ENCODE results near the gene LHX3. TPM values are rescaled to one million over a fixed set of nuclear protein-coding genes. Genes with fewer than 3 reads are reported as not detected.

Gene LHX3
- polyA plus RNA-seq, 4 donors, result not detected

DNA sequence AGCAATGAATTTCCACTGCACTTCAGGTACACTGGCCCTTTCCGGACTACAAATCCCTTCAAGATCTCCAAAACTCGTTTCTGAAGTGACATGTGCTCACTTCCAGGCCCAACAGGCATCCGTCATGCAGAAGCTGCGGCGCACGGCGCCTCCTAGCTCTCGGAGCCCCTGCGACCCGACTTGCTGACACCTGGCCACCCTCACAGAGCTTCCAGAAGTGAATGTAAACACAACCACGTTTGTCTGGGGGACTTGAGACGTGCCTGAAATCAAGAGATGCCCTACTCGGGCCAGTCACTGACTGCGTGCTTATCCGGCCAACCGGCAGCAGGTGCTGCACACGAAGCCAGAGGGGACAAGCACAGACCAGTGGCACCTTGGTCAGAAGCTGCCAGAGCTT is 4.9 kb upstream of the LHX3 start:
- no peak for DNase-seq (ENCODE audit: low read depth in 4 of 4, low spot score in 3 of 4)

DNA sequence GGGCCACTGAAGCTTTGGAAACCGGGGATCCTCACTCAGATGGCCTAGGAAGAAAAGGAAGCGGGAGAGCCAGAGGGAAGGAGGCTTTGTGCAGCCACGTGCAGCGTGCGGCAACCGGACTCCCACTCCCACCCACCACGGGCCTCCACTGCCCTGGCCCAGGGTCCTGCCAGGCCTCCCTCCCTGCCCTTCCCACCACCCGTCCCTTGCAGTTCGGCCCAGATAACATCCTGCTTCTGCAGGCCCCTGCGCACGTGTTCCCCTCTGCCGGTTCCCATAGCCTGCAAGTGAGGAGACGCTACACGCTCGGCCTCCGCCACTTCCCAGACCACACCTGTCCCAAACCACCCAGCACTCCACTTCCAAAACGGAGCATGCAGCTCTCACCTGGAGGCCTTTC is 4.3 kb upstream of the LHX3 start:
- no peak for DNase-seq (ENCODE audit: low read depth in 4 of 4, low spot score in 3 of 4)

DNA sequence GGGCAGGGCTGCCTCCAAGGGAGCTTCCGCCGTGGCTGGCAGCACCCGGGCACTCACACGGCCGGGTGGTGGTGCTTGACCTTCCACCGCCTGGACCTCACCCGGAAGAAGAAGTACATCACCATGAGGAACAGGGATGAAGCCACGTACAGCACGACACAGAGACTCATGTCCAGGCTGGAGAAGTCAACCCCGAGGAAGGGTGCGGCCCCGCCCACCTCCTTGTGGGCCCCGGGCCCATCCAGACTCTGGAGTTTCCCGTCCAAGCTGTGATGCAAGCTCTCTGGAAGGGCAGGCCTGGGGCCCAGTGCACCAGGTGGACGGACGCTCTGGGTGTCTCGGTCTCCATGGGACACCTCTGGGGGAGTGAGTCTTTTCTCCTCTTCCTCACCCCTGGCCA is 3.7 kb upstream of the LHX3 start:
- DNase-seq (ENCODE audit: low read depth in 4 of 4, low spot score in 3 of 4), result no peak

DNA sequence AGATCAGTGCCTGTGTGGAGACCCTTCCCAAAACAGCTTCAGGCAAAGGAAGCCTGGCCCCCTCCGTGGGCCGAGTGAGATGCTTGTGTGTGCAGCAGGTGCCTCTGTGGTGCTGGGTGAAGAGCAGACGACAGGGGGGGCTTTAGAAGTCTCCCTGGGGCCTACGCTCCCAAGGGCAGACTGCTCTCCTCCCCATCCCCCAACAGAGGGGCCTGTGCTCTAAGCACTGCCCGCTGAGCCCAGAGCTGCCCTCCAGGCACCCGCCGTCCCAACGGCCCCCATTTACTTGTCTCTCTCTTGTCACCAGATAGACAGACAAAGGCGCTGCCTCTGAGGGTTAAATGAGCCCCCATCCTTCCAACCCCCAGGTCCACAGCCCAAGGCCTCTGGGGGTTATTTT is 2.7 kb upstream of the LHX3 start:
- no peak for DNase-seq (ENCODE audit: low read depth in 4 of 4, low spot score in 3 of 4)

DNA sequence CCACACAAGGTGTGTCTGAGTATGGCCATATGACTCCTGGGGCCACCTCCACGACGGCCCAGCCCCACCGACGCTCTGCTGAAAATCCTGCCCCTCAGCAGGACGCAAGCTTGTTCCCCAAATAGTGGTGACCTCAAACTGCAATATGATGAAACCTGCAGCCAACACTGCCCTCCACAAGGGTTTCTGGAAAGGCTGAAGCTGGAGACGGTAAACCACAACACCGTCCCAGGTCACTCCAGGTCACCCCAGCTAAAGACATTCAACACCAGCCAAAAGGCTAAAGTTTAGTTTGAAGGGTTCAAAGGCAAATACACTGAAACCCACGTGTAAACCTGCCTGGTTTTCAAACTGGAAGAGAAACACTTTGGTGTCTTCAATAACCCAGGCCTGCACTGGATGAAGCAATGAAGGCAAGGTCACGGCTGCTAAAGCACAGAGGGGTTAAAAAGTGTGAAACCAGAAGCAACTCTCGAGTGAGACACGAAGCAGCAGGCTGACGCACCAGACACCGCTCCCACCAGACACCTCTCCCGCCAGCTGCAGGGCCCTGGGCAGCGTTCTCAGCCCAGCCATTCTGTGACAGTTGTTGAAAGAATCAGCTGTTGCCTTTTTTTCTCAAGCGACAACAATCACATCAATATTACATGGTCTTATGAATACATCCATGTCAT is 1.8 kb upstream of the LHX3 start:
- DNase-seq (ENCODE audit: low read depth in 4 of 4, low spot score in 3 of 4), result no peak

DNA sequence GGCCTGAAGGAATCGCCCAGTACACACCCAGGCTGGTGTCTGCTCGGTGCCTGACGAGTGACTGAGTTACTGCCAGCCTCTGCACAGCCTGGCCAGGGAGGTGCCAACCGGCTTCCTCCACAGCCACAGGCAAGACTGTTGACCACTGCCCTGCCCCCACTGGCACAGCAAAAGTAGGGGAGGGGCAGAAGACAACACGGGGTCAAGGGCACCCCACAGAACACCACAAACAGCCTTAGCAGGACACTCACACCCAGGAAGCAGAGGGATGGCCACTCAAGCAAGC is 722 bp upstream of the LHX3 start:
- DNase-seq (ENCODE audit: low read depth in 4 of 4, low spot score in 3 of 4), result no peak

DNA sequence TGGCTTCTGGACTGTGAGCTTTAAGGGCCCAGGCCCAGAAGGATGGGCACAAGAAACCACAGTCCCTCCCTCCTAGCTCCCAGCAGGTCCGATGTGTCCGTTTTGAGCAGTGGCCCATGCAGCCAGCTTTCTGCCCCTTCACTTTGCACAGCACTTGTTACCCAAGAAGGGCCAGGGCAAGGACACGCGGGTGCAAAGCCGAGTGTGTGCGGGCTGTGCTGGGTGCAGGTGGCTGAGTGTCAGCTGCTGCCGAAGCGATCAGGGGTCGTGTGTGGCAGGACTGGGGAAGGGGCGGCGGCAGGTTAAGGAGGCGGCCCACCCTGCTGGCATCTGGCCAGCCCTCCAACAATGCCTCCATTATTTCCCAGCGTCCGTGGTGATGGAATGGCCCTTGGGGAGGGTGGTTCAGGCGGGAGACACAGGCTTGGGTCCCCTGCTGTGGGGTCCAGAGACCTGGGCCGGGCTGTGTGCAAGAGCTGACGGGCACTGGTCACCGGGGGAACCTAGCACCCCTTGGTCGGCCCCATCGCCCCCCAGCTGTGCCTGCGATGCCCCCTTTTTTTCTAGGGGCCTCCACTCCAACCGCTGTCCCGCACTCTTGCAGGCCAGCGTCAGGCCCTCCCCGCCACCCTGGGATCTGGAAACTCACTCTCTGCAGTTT is 653 bp downstream of the LHX3 start:
- no peak for DNase-seq (ENCODE audit: low read depth in 4 of 4, low spot score in 3 of 4)

DNA sequence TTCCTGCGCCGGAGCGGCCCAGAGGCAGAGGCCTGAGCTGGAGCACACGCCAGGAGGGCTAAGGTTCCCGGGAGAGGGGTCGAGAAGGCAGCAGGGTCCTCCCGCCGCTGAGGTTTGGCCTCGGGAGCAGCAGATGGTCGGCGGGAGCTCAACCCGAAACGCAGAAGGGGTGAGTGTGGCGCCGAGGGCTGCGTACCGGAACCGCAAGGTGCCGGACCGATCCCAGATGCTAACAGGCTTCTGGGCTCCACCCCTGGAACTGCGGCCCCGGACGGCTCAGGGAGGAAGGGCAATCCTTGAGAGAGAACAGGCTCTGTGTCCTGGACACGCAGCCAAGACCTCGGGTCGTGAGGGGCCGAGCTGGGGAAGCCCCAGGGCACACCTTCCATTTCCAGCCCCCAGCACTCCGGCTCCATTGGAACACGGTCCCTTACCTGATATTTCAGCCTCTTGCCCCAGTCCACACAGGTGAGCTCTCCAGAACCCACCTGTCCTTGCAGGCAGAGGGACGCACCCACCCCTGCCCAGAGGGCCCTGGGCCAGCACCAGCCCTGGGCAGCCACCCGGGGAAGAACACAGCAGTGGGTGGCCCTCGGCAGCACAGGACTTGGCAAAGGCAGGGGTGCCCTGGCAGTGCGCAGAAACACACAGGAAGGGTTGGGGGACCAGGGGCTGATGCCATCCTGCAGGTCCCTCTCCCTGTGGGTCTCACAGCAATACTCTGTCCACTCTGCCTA is 1.4 kb downstream of the LHX3 start:
- DNase-seq (ENCODE audit: low read depth in 4 of 4, low spot score in 3 of 4), result no peak

DNA sequence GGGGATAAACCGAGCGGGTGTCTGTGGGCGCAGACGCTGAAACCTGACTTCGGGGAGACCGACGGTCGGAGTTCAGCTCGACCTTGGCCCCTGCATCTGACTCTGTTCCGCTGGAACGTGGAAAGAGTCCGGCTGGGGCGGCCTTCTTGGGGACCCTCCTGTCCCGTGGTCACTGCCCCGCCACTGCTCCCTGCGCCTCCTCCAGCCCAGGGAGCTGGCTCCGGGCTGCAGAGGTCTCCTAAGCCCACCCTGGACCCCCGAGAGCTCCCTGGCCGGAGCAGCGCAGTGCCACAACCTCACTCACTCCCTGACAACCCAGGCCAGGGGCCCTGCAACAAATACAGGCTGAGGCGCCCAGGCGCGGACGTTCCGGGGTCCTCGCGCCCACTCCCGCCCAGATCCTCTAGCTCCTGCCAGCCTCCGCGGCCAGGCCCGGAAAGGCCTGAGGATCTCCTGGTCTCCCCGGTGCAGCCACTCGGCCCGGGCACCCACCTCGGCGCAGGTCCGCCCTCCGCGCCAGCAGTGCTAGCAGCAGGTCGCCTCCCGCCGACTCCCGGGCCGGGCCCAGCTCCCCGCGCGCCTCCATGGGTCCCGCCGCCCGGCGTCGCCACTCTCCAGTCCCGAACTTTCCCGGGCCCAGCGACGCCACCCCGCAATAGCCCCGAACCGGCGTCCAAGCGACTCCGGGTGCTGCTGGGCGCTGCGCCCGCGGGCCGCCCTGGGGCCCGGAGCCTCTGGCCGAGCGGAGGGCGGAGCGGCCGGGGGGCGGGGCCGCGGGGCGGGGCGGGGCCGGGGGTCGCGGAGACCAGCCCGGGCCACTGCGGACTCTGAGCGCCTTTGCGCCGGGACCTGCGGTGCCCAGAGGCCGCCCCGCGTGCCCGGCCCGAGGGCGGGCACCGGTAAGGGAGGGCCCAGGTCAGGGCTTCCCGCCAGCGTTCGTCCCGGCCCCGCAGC is 2.2 kb downstream of the LHX3 start:
- no peak for DNase-seq (ENCODE audit: low read depth in 4 of 4, low spot score in 3 of 4)

DNA sequence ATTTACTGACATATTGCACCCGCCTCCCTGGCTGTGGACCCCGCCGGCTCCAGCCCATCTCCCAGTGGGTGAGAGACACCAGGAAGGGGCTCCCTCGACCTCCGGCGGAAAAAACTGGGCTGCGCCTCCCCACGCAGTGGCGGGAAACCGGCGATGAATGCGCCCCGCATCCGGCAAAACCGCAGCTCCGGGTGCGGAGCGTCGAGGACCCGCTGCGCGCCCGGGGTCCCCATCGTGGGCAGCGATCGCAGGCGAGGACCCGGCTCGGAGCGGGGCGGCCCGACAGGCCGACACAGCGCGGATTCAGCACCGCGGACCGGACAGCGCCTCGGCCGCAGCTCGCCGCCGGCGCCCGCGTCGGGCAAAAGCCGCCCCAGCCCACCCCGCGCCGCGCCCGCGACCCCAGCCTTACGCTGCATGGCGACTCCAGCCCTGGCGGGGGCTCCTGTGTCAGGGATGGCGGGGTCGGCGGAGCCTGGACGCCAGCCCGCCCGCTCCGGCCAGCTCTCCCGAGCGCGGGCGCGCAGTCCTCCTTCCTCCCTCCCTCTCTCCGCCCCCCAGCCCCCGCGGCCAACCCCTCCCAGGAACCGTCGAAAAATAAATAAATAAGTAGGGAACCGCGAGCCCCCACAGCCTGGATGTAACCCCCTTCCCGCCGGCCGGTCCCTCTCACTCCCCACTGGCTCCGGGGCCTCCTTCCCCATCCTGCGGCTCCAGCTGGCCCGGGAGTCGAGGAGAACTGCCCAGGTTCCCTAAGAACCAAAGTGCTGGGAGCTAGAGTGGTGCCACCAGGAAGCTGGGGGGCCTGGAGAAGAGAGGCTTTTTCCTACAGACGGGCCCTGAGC is 3.1 kb downstream of the LHX3 start:
- DNase-seq (ENCODE audit: low read depth in 4 of 4, low spot score in 3 of 4), result peak in 2 of 4 donors; percentile 31 to 56

DNA sequence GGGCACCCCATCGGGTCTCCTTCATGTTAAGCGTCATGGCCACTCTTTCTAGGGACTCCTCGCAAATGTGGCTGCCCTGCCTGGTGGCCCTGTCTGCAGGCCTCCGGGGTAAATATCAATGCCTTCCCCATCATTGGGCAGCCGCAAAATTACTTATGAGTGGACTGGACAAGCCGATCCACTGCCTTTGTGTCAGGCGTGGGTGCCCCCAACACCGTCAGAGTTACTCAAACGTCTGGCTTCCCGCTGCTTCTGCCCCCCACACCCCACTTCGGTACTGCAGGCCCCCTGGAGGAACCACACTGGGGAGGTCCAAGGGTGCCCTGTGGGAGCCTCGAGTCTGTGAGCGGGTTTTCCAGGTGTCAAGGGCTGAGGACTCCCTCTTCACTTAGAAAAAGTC is 3.8 kb downstream of the LHX3 start:
- no peak for DNase-seq (ENCODE audit: low read depth in 4 of 4, low spot score in 3 of 4)

DNA sequence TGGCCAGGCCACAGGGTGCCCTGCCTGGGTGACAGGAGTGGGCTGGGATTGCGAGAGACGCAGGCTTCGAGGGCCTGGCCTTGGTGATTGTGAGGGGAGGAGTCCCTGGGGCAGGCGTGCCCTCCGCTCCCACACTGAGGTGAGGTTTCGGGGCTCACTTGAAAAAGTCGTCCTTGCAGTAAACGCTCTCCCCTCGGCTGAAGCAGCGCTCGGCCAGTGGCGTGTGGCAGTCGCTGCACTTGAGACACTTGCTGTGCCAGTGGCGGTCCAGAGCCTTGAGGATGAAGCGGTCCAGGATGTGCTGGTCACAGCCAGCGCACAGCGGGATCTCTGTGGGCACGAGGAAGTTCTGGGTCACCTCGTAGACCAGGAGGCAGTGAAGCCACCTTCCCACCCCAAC is 4.5 kb downstream of the LHX3 start:
- DNase-seq (ENCODE audit: low read depth in 4 of 4, low spot score in 3 of 4), result no peak

DNA sequence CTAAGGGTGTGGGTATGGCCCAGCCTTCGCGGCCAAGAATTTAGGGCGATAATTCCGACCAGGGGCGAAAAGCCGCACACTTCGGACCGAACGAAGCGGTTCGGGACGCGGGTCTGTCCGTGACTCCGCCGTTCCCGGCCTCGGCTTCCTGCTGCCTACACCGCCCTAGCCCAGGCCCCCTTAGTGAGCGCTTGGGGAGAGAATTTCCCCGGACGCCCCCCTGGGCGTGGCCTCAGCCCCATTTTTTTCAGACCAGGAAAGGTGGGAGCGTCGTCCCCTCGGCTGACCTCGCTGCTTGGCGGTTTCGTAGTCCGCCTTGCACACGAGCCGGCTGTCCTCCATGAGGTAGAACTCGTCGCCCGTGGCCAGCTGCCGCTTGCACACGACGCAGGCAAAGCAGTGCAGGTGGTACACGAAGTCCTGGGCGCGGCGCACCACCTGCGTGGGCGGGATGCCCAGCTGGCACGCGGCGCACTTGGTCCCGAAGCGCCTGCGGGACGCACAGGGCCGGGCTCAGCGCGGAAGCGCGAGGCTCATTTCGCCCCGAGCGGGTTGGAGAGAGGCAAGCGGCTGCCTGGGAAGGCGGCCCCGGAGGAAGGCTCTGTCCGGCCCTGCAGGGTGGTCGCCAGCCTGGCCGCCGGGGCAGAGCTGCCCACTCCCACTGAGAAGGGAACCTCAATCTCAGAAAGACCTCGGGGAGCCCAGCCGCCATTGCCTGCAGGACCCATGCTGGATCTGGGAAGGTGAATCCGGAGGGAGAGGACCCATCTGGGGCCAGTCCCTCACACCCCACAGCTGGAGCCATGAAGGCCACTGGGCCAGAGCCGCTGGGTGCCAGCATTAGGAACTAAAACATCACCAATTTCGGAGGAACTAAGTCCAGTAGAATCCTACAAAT is 5.3 kb downstream of the LHX3 start:
- no peak for DNase-seq (ENCODE audit: low read depth in 4 of 4, low spot score in 3 of 4)

DNA sequence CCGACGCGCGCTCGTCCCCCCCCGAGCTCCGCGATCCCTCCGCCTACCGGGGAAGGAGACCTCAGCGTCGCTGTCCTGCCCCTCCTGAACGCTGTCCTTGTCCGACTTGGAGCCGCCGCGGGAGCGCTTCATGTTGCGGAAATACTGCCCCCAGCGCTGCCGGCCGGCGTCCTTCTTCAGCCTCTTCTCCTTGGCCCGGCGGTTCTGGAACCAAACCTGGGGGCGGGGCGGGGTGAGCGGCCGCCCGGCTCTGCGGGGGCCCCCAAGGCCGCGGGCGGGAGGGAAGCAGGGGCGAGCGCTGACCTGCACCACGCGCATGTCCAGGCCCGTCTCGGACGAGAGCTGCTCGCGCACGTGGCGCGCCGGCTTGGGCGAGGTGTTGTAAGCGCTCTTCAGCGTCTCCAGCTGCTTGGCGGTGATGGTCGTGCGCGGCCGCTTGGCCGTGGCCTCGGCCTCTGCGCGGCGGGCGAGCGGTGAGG is 6.3 kb downstream of the LHX3 start:
- DNase-seq (ENCODE audit: low read depth in 4 of 4, low spot score in 3 of 4), result no peak

DNA sequence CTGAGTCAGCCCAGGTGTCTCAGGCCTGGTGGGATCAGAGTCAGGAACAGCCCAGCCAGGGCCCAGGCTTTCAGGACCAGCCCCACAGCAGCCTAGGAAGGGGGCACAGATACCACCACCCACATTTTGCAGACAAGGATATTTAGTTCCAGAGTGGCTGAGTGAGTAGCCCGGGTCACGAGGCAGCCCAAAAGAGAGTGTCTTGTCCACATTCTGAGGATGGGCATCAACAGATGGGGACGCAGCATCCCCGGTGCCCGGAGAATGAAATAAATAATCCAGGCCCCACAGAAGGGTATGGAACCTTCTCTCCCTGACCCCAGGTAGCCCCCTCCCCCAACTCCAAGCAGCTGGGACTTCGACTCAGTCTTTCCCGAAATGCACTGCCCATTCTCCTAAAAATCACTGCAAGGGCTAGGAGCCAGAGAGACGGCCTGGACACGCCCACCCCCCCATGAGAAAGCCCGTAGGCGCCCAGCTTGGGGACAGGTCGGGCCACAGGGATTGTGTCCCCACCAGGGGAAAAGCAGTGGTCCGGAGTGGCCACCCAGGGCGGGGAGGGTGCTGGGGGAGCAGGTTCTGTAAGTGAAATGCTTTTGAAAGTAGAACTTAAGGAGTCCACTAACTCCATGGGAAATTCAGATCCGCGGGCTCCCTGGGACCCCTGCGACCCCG is 6.9 kb downstream of the LHX3 start:
- DNase-seq (ENCODE audit: low read depth in 4 of 4, low spot score in 3 of 4), result no peak

DNA sequence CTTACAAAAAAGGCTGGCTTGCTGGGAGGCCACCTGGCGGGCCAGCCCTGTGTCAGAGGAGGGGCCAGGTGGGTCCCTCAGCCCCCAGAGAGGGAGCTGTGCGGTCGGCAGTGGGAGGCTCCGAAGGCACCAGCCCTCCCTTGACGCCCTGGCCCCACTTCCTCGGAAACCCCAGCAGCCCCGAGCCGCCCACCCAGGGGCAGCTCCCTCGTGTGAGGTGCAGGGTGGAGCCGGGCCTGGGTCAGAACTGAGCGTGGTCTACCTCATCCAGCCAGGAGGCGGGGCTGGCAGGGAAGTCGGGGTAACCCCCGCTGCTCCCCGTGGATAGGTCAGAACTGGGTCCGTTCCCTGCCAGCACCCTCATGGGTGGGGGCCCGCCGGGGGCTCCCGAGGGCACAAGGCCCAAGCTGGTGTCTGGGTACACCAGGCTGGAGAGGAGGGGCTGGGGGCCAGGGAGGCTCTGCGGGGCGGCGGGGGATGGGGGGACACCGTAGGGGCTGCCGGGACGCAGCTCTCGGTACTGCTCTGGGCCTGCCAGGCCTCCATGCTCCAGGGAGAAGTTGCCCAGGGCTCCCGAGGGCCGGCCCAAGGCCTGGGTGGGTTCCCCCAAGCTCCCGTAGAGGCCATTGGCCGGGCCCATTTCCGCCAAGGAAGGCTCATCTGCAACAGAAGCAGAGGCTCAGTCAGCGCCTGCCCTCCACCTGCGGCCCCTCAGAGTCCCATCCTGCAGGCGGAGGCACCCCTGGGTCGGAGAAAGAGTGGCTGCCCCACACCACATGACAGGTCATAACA is 7.6 kb downstream of the LHX3 start:
- no peak for DNase-seq (ENCODE audit: low read depth in 4 of 4, low spot score in 3 of 4)

DNA sequence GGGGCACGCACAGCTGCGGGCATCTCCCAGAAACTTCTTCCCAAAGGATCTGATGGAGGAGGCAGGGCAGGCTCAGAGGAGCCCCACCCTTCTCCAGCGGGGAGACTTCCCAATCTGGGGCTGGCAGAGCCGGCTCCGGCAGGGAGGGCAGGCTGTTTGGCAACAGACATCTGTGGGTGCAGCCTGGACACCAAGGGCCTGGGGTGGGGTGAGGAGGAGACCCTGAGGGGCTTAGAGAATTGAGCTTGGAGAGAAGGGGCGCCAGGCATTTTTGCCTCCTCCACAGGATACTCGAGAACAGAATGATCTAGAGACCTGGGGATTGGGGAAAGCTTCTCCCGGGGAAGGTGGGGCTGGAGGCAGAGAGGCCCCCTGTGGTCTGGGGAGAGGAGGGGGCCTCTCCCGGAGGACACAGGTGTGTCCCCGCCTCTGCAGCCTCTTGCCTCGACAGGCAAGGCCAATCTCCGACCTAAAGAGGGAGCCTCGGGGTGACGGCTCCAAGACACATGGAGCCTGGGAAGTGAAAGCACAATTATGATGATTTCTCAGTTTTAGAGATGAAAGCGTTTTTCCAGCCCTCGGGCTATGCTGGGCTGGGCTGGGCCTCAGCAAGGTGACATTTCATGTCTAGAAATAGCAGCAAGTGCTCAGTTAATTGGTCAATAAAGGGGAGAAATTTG is 8.4 kb downstream of the LHX3 start:
- no peak for DNase-seq (ENCODE audit: low read depth in 4 of 4, low spot score in 3 of 4)
